GM13976 (cell line): Measurements from ENCODE around the gene DRD1.

Source experiments
- DNase-seq: peaks from one replicate; pipeline ENCODE4 v3.0.0; 2012; ENCODE audit warnings: low spot score
- in situ Hi-C: fragments of 300-500 bp; cut with MboI; formaldehyde crosslinking; loops from one replicate; pipeline ENCODE4 v1.12.0; 2022; ENCODE audit warnings: low sequenced_read_pairs, mixed read lengths, inconsistent platforms; ENCODE audit not compliant: unreplicated experiment
- TF ChIP-seq, protein P1 (sequence below): IDR thresholded peaks from 2 replicates; pipeline ENCODE4 v1.5.1; 2012; ENCODE audit warnings: borderline replicate concordance, mild to moderate bottlenecking; ENCODE audit not compliant: insufficient read depth; ENCODE audit errors: extremely low read depth, missing control alignments, control extremely low read depth

Gene DRD1

DNA sequence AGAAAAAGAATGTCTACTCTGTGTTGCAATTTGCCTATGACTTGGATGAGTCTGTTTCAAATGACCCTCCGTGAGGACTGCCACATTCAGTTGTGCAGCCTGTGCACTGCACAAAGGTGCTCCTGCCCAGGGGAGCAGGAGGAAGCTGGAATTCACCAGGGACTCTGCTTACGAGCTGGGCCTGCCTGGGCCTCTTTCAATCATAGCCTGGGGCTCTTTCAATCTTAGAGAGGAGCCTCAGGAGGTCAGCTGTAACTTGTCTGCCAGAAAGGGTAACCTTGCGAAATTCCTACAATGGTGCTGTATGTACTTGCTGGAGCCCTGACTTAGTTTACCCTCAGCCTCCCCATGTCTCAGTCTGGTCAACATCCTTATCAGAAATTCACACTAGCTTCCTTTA, 25.9 kb upstream of the DRD1 start:
- no peak for DNase-seq
- TF ChIP-seq, protein P1, sequence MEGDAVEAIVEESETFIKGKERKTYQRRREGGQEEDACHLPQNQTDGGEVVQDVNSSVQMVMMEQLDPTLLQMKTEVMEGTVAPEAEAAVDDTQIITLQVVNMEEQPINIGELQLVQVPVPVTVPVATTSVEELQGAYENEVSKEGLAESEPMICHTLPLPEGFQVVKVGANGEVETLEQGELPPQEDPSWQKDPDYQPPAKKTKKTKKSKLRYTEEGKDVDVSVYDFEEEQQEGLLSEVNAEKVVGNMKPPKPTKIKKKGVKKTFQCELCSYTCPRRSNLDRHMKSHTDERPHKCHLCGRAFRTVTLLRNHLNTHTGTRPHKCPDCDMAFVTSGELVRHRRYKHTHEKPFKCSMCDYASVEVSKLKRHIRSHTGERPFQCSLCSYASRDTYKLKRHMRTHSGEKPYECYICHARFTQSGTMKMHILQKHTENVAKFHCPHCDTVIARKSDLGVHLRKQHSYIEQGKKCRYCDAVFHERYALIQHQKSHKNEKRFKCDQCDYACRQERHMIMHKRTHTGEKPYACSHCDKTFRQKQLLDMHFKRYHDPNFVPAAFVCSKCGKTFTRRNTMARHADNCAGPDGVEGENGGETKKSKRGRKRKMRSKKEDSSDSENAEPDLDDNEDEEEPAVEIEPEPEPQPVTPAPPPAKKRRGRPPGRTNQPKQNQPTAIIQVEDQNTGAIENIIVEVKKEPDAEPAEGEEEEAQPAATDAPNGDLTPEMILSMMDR = no peak
- in situ Hi-C loops = no loop called here

DNA sequence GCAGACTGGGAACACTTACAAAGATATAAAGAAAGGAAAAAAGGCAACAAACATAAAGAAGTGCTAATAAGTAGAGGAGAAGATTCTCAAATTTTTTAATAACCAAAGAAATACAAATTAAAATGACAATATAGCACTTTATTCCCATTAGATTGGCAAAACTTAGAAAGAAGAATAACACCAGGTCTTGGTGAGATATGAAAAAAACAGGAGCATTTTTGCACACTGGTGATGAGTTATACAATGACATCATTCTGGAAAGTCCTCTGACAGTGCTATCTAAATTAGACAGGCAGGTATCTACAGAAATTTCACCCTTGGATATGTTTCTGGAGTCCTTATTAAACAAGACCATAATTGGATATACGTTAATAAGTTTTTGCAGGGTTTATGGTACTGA, 24.9 kb upstream of the DRD1 start:
- DNase-seq = no peak
- TF ChIP-seq, protein P1 = no peak
- in situ Hi-C loops = no loop called here

DNA sequence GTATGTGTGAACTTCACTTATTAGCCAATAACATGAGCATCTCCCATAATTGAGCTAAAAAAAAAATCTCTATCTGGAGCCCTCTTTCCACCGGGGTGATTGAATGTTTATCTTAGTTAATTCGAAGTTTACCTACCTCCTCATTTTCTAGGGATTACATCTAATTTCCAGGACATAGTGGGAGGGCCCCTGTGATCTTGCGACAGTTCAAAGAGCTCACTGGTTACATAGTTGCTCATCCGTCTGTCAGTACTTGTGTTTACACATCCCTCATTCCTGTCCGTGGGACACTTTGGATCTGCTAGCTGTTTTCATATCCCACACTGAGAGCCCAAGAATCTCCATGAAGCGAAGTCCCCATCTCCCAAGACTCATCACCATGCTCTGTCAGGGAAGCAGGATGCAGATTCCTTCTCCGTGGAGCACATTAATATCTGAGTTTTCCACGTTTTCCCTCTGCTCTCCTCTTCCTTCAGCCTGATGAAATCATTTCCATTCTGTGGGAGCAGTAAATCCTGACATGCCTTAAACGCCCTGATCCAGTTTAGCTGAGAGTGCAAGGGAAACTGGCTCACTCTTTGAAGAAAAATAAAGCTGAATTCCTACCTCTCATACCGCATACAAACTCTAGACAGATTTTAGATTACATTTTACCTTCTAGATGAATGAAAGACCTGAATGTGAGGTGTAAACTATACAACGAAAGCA, 24.2 kb upstream of the DRD1 start:
- DNase-seq = no peak
- TF ChIP-seq, protein P1 = no peak
- in situ Hi-C loops = no loop called here

DNA sequence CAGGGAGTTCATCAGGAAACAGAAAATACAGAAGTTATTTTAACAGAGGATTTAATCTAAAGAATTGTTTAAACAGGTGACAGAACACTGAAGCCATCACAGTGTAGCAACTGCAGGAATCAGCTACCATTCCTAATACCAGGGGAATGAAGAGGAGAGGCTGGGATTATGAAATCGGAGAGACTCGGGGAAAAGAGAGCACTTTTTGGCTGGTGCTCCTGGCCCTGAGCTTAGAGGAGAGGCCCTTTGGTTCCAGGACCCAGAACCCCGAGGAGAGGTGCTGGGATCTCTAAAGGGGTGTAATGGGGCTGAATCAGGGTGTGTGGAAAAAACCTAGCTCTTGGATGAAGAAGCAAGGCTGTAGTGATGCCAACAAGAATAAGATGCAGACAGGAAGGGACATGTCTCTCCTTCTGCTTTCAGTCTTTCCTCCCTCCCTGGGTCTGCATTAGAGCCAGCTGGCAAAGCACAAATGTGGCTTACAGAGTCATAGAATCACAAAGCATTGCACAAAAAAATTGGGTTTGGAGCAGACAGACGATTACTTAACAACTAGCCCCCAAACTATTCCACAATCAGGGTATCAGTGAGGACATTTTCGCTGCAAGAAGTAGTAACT, 22.8 kb upstream of the DRD1 start:
- in situ Hi-C loops = no loop called here
- no peak for DNase-seq
- TF ChIP-seq, protein P1 = no peak

DNA sequence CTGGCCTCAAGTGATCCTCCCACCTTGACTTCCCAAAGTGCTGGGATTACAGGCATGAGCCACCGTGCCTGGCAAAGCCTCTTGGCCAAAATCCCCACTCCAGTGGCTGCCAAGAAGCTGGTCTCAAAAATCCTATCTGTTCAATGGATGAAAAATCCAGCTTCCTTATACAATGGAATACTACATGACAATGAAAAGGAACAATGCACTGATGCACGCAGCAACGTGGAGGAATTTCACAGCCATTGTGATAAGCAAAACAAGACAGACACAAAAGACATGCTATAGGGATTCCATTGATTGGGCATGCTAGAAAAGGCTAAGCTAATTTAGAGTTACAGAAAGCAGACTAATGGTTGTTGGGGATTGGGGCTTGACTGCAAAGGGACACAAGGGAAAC, 21.3 kb upstream of the DRD1 start:
- in situ Hi-C loops = no loop called here
- no peak for DNase-seq
- TF ChIP-seq, protein P1 = no peak

DNA sequence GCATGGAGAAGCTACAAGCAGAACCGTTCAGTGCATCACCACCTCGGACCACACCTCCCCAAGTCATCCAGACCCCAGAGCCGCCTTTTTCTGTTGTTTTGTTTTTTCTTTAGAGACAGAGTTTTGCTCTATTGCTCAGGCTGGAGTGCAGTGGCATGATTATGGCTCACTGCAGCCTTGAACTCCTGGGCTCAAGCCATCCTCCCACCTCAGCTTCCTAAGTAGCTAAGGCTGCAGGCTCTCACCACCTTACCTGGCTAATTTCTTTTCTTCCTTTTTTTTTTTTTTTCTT, 20.9 kb upstream of the DRD1 start:
- TF ChIP-seq, protein P1 = no peak
- in situ Hi-C loops = no loop called here
- no peak for DNase-seq
